ENCODE data around the gene FHOD3.

DNA sequence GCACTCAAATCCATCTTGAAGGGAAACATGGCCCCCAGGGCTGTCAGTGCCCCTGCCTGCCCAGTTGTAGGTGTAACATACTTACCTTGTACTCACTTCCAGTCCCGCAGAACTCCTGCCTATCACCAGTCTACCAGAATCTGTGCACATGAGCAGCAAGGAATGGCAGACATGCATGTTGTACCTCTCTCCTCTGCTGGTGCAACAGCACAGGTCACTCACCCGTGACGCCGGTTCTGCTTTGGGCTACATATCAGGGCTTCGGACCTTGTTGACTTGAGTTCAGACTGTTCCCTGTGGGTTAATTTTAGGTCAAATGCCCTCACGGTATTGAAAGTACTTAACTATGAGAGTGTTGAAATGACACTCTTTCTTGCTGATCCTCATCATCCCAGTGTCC, 315.6 kb downstream of the FHOD3 start:
- TF ChIP-seq, protein P1, sequence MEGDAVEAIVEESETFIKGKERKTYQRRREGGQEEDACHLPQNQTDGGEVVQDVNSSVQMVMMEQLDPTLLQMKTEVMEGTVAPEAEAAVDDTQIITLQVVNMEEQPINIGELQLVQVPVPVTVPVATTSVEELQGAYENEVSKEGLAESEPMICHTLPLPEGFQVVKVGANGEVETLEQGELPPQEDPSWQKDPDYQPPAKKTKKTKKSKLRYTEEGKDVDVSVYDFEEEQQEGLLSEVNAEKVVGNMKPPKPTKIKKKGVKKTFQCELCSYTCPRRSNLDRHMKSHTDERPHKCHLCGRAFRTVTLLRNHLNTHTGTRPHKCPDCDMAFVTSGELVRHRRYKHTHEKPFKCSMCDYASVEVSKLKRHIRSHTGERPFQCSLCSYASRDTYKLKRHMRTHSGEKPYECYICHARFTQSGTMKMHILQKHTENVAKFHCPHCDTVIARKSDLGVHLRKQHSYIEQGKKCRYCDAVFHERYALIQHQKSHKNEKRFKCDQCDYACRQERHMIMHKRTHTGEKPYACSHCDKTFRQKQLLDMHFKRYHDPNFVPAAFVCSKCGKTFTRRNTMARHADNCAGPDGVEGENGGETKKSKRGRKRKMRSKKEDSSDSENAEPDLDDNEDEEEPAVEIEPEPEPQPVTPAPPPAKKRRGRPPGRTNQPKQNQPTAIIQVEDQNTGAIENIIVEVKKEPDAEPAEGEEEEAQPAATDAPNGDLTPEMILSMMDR (IDR thresholded peaks at IDR 0.05): no peak
- no peak for TF ChIP-seq SIN3A (IDR thresholded peaks at IDR 0.05; ENCODE audit: borderline replicate concordance, insufficient read depth, low read depth, low read length)
- no peak for TF ChIP-seq POLR2AphosphoS5 (IDR thresholded peaks at IDR 0.05; ENCODE audit: low read depth, low read length)
- no peak for TF ChIP-seq REST (IDR thresholded peaks at IDR 0.05; ENCODE audit: insufficient read depth in 1 of 2, low read depth in 2 of 2, low read length in 1 of 2)

All from Panc1 (cell line).